Sigmoid colon (tissue), 4 donors: ENCODE results near the gene USP17L22.
"Not testable (repeated sequence)": the region's sequence is repeated elsewhere in the genome, so short reads cannot be mapped to it uniquely, and the experiment has no call there.

Experiments
- CTCF ChIP-seq, 4 experiments: fragments of 450-650 bp in 3 of 4; fragments of 200-600 bp in 1 of 4; IDR thresholded peaks; one replicate each; pipeline ENCODE4 v1.5.1; 2016 to 2019; ENCODE audit warnings: antibody characterized with exemption in 4 of 4, mild to moderate bottlenecking in 3 of 4, moderate library complexity in 2 of 4
- POLR2A ChIP-seq, 2 donors: fragments of 450-650 bp; IDR thresholded peaks; one replicate each; pipeline ENCODE4 v1.6.1; 2016; ENCODE audit warnings: antibody characterized with exemption in 2 of 2, mild to moderate bottlenecking in 2 of 2, moderate library complexity in 2 of 2
- POLR2AphosphoS5 ChIP-seq, 4 donors: sonication (generic); formaldehyde crosslinking; IDR thresholded peaks; one replicate each; pipeline ENCODE4 v1.6.1; 2017; ENCODE audit warnings: antibody characterized with exemption in 4 of 4

GRCh38 chr4:9219852-9220251 lies 47.6 kb upstream of the USP17L22 start, which contains the start of gene USP17L12:
- not testable (repeated sequence) for TF ChIP-seq CTCF, POLR2A, POLR2AphosphoS5 (IDR thresholded peaks at IDR 0.05)
